ENCODE measurements around the gene ST7. TPM values are rescaled to one million over a fixed set of nuclear protein-coding genes. Genes with fewer than 3 reads are reported as not detected.

The ST7 gene
- total and polyA plus RNA-seq, 2 of the 13 experiments (the other 11 are each of a cell fraction or from before 2014, with no cell fraction given): 17.3 to 23.5 TPM

DNA sequence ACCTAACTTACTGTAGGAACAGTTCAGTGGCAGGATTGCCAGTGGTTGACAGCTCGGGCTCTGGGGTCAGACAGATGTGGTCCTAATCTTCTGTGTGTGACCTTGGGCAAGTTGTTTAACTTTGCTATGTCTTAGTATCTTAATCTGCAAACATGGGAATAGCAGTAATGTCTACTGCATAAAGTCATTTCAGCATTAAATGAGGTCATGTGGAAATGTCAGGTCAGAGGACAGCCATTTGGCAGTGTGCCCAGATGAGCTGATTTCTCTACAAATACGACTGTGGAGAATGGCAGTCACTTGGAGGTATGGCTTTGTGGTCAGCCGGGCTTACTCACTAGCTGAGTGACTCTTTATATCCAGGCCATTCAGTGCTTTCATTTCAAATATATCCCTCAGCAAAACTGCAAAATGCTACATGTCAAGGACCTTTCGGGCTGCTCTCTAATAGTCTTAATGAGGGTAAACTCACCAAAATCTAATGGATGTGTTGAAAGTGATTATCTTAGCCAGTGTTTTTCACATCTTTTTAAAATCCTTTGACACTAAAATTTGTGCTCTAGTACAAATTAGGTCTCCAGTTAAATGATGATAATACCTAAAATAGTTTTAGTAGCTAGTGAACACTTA is 171.4 kb downstream of the ST7 start (continued):
- no peak; the same call in 1 of the 2 replicates for TF ChIP-seq ZNF878 (CRISPR knock-in tag; IDR thresholded peaks at IDR 0.05)
- no peak for TF ChIP-seq ZNF501 (CRISPR knock-in tag; IDR thresholded peaks at IDR 0.05)
- no peak for TF ChIP-seq NR1H2 (CRISPR knock-in tag; IDR thresholded peaks at IDR 0.05; ENCODE audit: borderline replicate concordance, low read depth)
- TF ChIP-seq NR3C1 (CRISPR knock-in tag; IDR thresholded peaks at IDR 0.05): no peak
- TF ChIP-seq, protein P1, sequence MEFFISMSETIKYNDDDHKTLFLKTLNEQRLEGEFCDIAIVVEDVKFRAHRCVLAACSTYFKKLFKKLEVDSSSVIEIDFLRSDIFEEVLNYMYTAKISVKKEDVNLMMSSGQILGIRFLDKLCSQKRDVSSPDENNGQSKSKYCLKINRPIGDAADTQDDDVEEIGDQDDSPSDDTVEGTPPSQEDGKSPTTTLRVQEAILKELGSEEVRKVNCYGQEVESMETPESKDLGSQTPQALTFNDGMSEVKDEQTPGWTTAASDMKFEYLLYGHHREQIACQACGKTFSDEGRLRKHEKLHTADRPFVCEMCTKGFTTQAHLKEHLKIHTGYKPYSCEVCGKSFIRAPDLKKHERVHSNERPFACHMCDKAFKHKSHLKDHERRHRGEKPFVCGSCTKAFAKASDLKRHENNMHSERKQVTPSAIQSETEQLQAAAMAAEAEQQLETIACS (CRISPR knock-in tag; IDR thresholded peaks at IDR 0.05): no peak
- TF ChIP-seq, protein P2, sequence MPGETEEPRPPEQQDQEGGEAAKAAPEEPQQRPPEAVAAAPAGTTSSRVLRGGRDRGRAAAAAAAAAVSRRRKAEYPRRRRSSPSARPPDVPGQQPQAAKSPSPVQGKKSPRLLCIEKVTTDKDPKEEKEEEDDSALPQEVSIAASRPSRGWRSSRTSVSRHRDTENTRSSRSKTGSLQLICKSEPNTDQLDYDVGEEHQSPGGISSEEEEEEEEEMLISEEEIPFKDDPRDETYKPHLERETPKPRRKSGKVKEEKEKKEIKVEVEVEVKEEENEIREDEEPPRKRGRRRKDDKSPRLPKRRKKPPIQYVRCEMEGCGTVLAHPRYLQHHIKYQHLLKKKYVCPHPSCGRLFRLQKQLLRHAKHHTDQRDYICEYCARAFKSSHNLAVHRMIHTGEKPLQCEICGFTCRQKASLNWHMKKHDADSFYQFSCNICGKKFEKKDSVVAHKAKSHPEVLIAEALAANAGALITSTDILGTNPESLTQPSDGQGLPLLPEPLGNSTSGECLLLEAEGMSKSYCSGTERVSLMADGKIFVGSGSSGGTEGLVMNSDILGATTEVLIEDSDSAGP (CRISPR knock-in tag; IDR thresholded peaks at IDR 0.05; ENCODE audit: borderline replicate concordance): no peak
- no peak for TF ChIP-seq KAT8 (CRISPR knock-in tag; IDR thresholded peaks at IDR 0.05)
- no peak for TF ChIP-seq ZNF839 (CRISPR knock-in tag; IDR thresholded peaks at IDR 0.05; ENCODE audit: borderline replicate concordance)
- TF ChIP-seq GFI1 (CRISPR knock-in tag; IDR thresholded peaks at IDR 0.05; ENCODE audit: borderline replicate concordance): peak; percentile 82
- 0 out of 2 replicates have a peak, but pooled peaks have one; percentile 14 for TF ChIP-seq KMT2B (CRISPR knock-in tag; IDR thresholded peaks at IDR 0.05)
- no peak for TF ChIP-seq ZNF552 (CRISPR knock-in tag; IDR thresholded peaks at IDR 0.05; ENCODE audit: borderline replicate concordance)
- no peak for TF ChIP-seq ZNF557 (CRISPR knock-in tag; IDR thresholded peaks at IDR 0.05)
- TF ChIP-seq, protein P3, sequence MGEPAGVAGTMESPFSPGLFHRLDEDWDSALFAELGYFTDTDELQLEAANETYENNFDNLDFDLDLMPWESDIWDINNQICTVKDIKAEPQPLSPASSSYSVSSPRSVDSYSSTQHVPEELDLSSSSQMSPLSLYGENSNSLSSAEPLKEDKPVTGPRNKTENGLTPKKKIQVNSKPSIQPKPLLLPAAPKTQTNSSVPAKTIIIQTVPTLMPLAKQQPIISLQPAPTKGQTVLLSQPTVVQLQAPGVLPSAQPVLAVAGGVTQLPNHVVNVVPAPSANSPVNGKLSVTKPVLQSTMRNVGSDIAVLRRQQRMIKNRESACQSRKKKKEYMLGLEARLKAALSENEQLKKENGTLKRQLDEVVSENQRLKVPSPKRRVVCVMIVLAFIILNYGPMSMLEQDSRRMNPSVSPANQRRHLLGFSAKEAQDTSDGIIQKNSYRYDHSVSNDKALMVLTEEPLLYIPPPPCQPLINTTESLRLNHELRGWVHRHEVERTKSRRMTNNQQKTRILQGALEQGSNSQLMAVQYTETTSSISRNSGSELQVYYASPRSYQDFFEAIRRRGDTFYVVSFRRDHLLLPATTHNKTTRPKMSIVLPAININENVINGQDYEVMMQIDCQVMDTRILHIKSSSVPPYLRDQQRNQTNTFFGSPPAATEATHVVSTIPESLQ (CRISPR knock-in tag; conservative IDR thresholded peaks at IDR 0.05): no peak
- no peak for TF ChIP-seq NCOA1 (CRISPR knock-in tag; IDR thresholded peaks at IDR 0.05)
- TF ChIP-seq, protein P4, sequence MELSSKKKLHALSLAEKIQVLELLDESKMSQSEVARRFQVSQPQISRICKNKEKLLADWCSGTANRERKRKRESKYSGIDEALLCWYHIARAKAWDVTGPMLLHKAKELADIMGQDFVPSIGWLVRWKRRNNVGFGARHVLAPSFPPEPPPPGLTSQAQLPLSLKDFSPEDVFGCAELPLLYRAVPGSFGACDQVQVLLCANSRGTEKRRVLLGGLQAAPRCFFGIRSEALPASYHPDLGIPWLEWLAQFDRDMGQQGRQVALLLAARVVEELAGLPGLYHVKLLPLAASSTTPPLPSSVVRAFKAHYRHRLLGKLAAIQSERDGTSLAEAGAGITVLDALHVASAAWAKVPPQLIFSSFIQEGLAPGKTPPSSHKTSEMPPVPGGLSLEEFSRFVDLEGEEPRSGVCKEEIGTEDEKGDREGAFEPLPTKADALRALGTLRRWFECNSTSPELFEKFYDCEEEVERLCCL (CRISPR knock-in tag; IDR thresholded peaks at IDR 0.05; ENCODE audit: borderline replicate concordance): no peak
- TF ChIP-seq ZNF225 (CRISPR knock-in tag; IDR thresholded peaks at IDR 0.05): no peak
- no peak for TF ChIP-seq ZNF768 (CRISPR knock-in tag; IDR thresholded peaks at IDR 0.05)
- no peak for TF ChIP-seq RFXANK (CRISPR knock-in tag; IDR thresholded peaks at IDR 0.05)
- no peak for TF ChIP-seq ATAD3A (CRISPR knock-in tag; IDR thresholded peaks at IDR 0.05)
- TF ChIP-seq HNF4A (CRISPR knock-in tag; IDR thresholded peaks at IDR 0.05): peak; percentile 58
- no peak for TF ChIP-seq PHB2 (IDR thresholded peaks at IDR 0.05; ENCODE audit: partially characterized antibody)
- TF ChIP-seq MYNN (CRISPR knock-in tag; IDR thresholded peaks at IDR 0.05; ENCODE audit: low read depth): no peak
- no peak for TF ChIP-seq ZNF180 (CRISPR knock-in tag; IDR thresholded peaks at IDR 0.05; ENCODE audit: borderline replicate concordance, low read depth)
- no peak for TF ChIP-seq IRX3 (CRISPR knock-in tag; IDR thresholded peaks at IDR 0.05; ENCODE audit: borderline replicate concordance, low read depth)
